ENCODE results near the gene GCC2.
A peak's percentile ranks its signal among the peaks of the same experiment; 100 is the strongest.

The GCC2 gene

GRCh38 chr2:108448678-108449409 lies at the start of gene GCC2:
Gene GCC2, plus strand, starts transcription at chr2:108449206. Its CDS starts 69 bp downstream, at chr2:108449275.
- Histone ChIP-seq H3K27me3 (ENCODE audit: control insufficient read depth, insufficient read depth, low read length) (no peaks in the 10 kb centered on the region), H3K9me3 (ENCODE audit: control insufficient read depth, insufficient read depth, low read length) (no peaks in the 10 kb centered on the region), H3K4me3 (ENCODE audit: low read depth, low read length) (peak within 1 kb of the TSS; percentile 83), H3K9ac (ENCODE audit: low read depth, low read length) (peak within 1 kb of the TSS; percentile 77), H3K36me3 (ENCODE audit: control insufficient read depth, insufficient read depth, low read length) (peaks cover 9% of the 10 kb centered on the region), H3K4me1 (ENCODE audit: control insufficient read depth, insufficient read depth, low read length) (peaks cover 5% of the 10 kb centered on the region)

- H3K9ac ChIP-seq (ENCODE audit: low read depth, low read length) = no peak overlapping the region
- H3K4me1 ChIP-seq (ENCODE audit: control insufficient read depth, insufficient read depth, low read length) = peaks cover 13% of the 10 kb centered on the region
- no peaks in the 10 kb centered on the region for H3K36me3 ChIP-seq (ENCODE audit: control insufficient read depth, insufficient read depth, low read length)
- H3K4me3 ChIP-seq (ENCODE audit: low read depth, low read length) = no peak overlapping the region
- H3K27me3 ChIP-seq (ENCODE audit: control insufficient read depth, insufficient read depth, low read length) = no peaks in the 10 kb centered on the region
- no peaks in the 10 kb centered on the region for H3K9me3 ChIP-seq (ENCODE audit: control insufficient read depth, insufficient read depth, low read length)
Measured at GRCh38 chr2:108399479-108399878, 49.5 kb upstream of the GCC2 start.

- Histone ChIP-seq H3K36me3 (ENCODE audit: control insufficient read depth, insufficient read depth, low read length) (no peaks in the 10 kb centered on the region), H3K9me3 (ENCODE audit: control insufficient read depth, insufficient read depth, low read length) (peaks cover 3% of the 10 kb centered on the region)
Measured at GRCh38 chr2:108401800-108402199, 47.2 kb upstream of the GCC2 start.

GRCh38 chr2:108403494-108403893 lies 45.5 kb upstream of the GCC2 start:
- Histone ChIP-seq H3K9me3 (ENCODE audit: control insufficient read depth, insufficient read depth, low read length) (peaks cover 3% of the 10 kb centered on the region), H3K27me3 (ENCODE audit: control insufficient read depth, insufficient read depth, low read length) (no peaks in the 10 kb centered on the region), H3K4me3 (ENCODE audit: low read depth, low read length) (no peak overlapping the region), H3K9ac (ENCODE audit: low read depth, low read length) (no peak overlapping the region), H3K36me3 (ENCODE audit: control insufficient read depth, insufficient read depth, low read length) (no peaks in the 10 kb centered on the region), H3K4me1 (ENCODE audit: control insufficient read depth, insufficient read depth, low read length) (peaks cover 7% of the 10 kb centered on the region)

More at GRCh38 chr2:108401800-108402199, 47.2 kb upstream of the GCC2 start:
- H3K4me3 ChIP-seq (ENCODE audit: low read depth, low read length) = no peak overlapping the region
- peaks cover 10% of the 10 kb centered on the region for H3K4me1 ChIP-seq (ENCODE audit: control insufficient read depth, insufficient read depth, low read length)
- H3K9ac ChIP-seq (ENCODE audit: low read depth, low read length) = no peak overlapping the region
- H3K27me3 ChIP-seq (ENCODE audit: control insufficient read depth, insufficient read depth, low read length) = no peaks in the 10 kb centered on the region

- H3K9ac ChIP-seq (ENCODE audit: low read depth, low read length) = no peak overlapping the region
- H3K9me3 ChIP-seq (ENCODE audit: control insufficient read depth, insufficient read depth, low read length) = peaks cover 3% of the 10 kb centered on the region
- peaks cover 7% of the 10 kb centered on the region for H3K4me1 ChIP-seq (ENCODE audit: control insufficient read depth, insufficient read depth, low read length)
- H3K4me3 ChIP-seq (ENCODE audit: low read depth, low read length) = no peak overlapping the region
- no peaks in the 10 kb centered on the region for H3K27me3 ChIP-seq (ENCODE audit: control insufficient read depth, insufficient read depth, low read length)
- H3K36me3 ChIP-seq (ENCODE audit: control insufficient read depth, insufficient read depth, low read length) = no peaks in the 10 kb centered on the region
Measured at GRCh38 chr2:108404784-108405397, 44.1 kb upstream of the GCC2 start.

- H3K9me3 ChIP-seq (ENCODE audit: control insufficient read depth, insufficient read depth, low read length) = peaks cover 3% of the 10 kb centered on the region
- H3K27me3 ChIP-seq (ENCODE audit: control insufficient read depth, insufficient read depth, low read length) = no peaks in the 10 kb centered on the region
- H3K4me3 ChIP-seq (ENCODE audit: low read depth, low read length) = no peak overlapping the region
- peaks cover 7% of the 10 kb centered on the region for H3K4me1 ChIP-seq (ENCODE audit: control insufficient read depth, insufficient read depth, low read length)
- H3K9ac ChIP-seq (ENCODE audit: low read depth, low read length) = no peak overlapping the region
- no peaks in the 10 kb centered on the region for H3K36me3 ChIP-seq (ENCODE audit: control insufficient read depth, insufficient read depth, low read length)
Measured at GRCh38 chr2:108407864-108408729, 40.9 kb upstream of the GCC2 start.

- Histone ChIP-seq H3K9ac (ENCODE audit: low read depth, low read length) (no peak overlapping the region), H3K36me3 (ENCODE audit: control insufficient read depth, insufficient read depth, low read length) (no peaks in the 10 kb centered on the region), H3K4me3 (ENCODE audit: low read depth, low read length) (no peak overlapping the region), H3K4me1 (ENCODE audit: control insufficient read depth, insufficient read depth, low read length) (no peaks in the 10 kb centered on the region), H3K9me3 (ENCODE audit: control insufficient read depth, insufficient read depth, low read length) (peaks cover 3% of the 10 kb centered on the region), H3K27me3 (ENCODE audit: control insufficient read depth, insufficient read depth, low read length) (no peaks in the 10 kb centered on the region)
Measured at GRCh38 chr2:108409768-108410167, 39.2 kb upstream of the GCC2 start.

- Histone ChIP-seq H3K36me3 (ENCODE audit: control insufficient read depth, insufficient read depth, low read length) (no peaks in the 10 kb centered on the region), H3K4me1 (ENCODE audit: control insufficient read depth, insufficient read depth, low read length) (no peaks in the 10 kb centered on the region), H3K9me3 (ENCODE audit: control insufficient read depth, insufficient read depth, low read length) (no peaks in the 10 kb centered on the region), H3K27me3 (ENCODE audit: control insufficient read depth, insufficient read depth, low read length) (no peaks in the 10 kb centered on the region), H3K4me3 (ENCODE audit: low read depth, low read length) (no peak overlapping the region), H3K9ac (ENCODE audit: low read depth, low read length) (no peak overlapping the region)
Measured at GRCh38 chr2:108412995-108413710, 35.9 kb upstream of the GCC2 start.

GRCh38 chr2:108413711-108414095 lies 35.3 kb upstream of the GCC2 start:
- Histone ChIP-seq H3K4me1 (ENCODE audit: control insufficient read depth, insufficient read depth, low read length) (no peaks in the 10 kb centered on the region), H3K9ac (ENCODE audit: low read depth, low read length) (no peak overlapping the region), H3K36me3 (ENCODE audit: control insufficient read depth, insufficient read depth, low read length) (no peaks in the 10 kb centered on the region), H3K9me3 (ENCODE audit: control insufficient read depth, insufficient read depth, low read length) (no peaks in the 10 kb centered on the region), H3K27me3 (ENCODE audit: control insufficient read depth, insufficient read depth, low read length) (no peaks in the 10 kb centered on the region), H3K4me3 (ENCODE audit: low read depth, low read length) (no peak overlapping the region)

GRCh38 chr2:108414256-108414876 lies 34.6 kb upstream of the GCC2 start:
- H3K36me3 ChIP-seq (ENCODE audit: control insufficient read depth, insufficient read depth, low read length) = no peaks in the 10 kb centered on the region
- no peaks in the 10 kb centered on the region for H3K4me1 ChIP-seq (ENCODE audit: control insufficient read depth, insufficient read depth, low read length)
- H3K4me3 ChIP-seq (ENCODE audit: low read depth, low read length) = no peak overlapping the region
- no peaks in the 10 kb centered on the region for H3K27me3 ChIP-seq (ENCODE audit: control insufficient read depth, insufficient read depth, low read length)
- H3K9ac ChIP-seq (ENCODE audit: low read depth, low read length) = no peak overlapping the region
- no peaks in the 10 kb centered on the region for H3K9me3 ChIP-seq (ENCODE audit: control insufficient read depth, insufficient read depth, low read length)

GRCh38 chr2:108414945-108415344 lies 34.1 kb upstream of the GCC2 start:
- no peak overlapping the region for H3K9ac ChIP-seq (ENCODE audit: low read depth, low read length)

More at GRCh38 chr2:108414945-108415344, 34.1 kb upstream of the GCC2 start:
- no peaks in the 10 kb centered on the region for H3K27me3 ChIP-seq (ENCODE audit: control insufficient read depth, insufficient read depth, low read length)
- H3K4me1 ChIP-seq (ENCODE audit: control insufficient read depth, insufficient read depth, low read length) = no peaks in the 10 kb centered on the region
- no peak overlapping the region for H3K4me3 ChIP-seq (ENCODE audit: low read depth, low read length)
- H3K9me3 ChIP-seq (ENCODE audit: control insufficient read depth, insufficient read depth, low read length) = no peaks in the 10 kb centered on the region
- no peaks in the 10 kb centered on the region for H3K36me3 ChIP-seq (ENCODE audit: control insufficient read depth, insufficient read depth, low read length)

Data from iPS-15b (cell line).